ENCODE data around the gene ELAVL3. TPM values are rescaled to one million over a fixed set of nuclear protein-coding genes. Genes with fewer than 3 reads are reported as not detected.

Gene ELAVL3
- total RNA-seq, 1 experiment from 2014 or later: 1.4 TPM

GRCh38 chr19:11447347-11448262 is 33.2 kb downstream of the ELAVL3 start:
- ATAC-seq (no peak), DNase-seq (ENCODE audit: low spot score) (no peak)
- peaks cover 16% of the 10 kb centered on the region for H3K4me1 Mint-ChIP-seq
- no peak overlapping the region for H3K4me3 Mint-ChIP-seq
- H3K27ac Mint-ChIP-seq: no peak overlapping the region
- CTCF ChIA-PET: interaction anchor here (1.8 to 4.7 kb wide), 3 partner anchors 13 to 154 kb away, joined by 6 to 18 read pairs (median 13); partner anchors contain the start of genes ODAD3 and PRKCSH
- no peaks in the 10 kb centered on the region for H3K9me3 Mint-ChIP-seq
- POLR2A ChIA-PET: no interaction called here
- peaks cover 6% of the 10 kb centered on the region for H3K36me3 Mint-ChIP-seq
- H3K27me3 Mint-ChIP-seq (ENCODE audit: low read depth): no peaks in the 10 kb centered on the region; the same call in 1 of the 2 replicates
- no peak for TF ChIP-seq NFYB (CRISPR knock-in tag; conservative IDR thresholded peaks at IDR 0.05; ENCODE audit: low read depth)
- TF ChIP-seq NR1H2 (CRISPR knock-in tag; IDR thresholded peaks at IDR 0.05): no peak
- no peak for TF ChIP-seq NFATC4 (CRISPR knock-in tag; IDR thresholded peaks at IDR 0.05)
- no peak for TF ChIP-seq FOXJ3 (CRISPR knock-in tag; IDR thresholded peaks at IDR 0.05; ENCODE audit: borderline replicate concordance)
- TF ChIP-seq NFE2L1 (CRISPR knock-in tag; IDR thresholded peaks at IDR 0.05): no peak
- no peak for TF ChIP-seq FOXK1 (CRISPR knock-in tag; IDR thresholded peaks at IDR 0.05)
- no peak for TF ChIP-seq ARID4B (CRISPR knock-in tag; IDR thresholded peaks at IDR 0.05; ENCODE audit: borderline replicate concordance)
- TF ChIP-seq E2F4 (CRISPR knock-in tag; IDR thresholded peaks at IDR 0.05; ENCODE audit: borderline replicate concordance, low read depth): no peak
- no peak for TF ChIP-seq STAT6 (CRISPR knock-in tag; conservative IDR thresholded peaks at IDR 0.05; ENCODE audit: low read depth)
- no peak for TF ChIP-seq ATF3 (CRISPR knock-in tag; conservative IDR thresholded peaks at IDR 0.05)
- no peak for TF ChIP-seq TCF7 (CRISPR knock-in tag; IDR thresholded peaks at IDR 0.05; ENCODE audit: low read depth)
- TF ChIP-seq MAX (CRISPR knock-in tag; IDR thresholded peaks at IDR 0.05): no peak
- TF ChIP-seq USF2 (CRISPR knock-in tag; IDR thresholded peaks at IDR 0.05): no peak
- TF ChIP-seq PRDM15 (CRISPR knock-in tag; IDR thresholded peaks at IDR 0.05): no peak
- no peak for TF ChIP-seq SP1 (CRISPR knock-in tag; conservative IDR thresholded peaks at IDR 0.05)
- TF ChIP-seq CDX4 (CRISPR knock-in tag; IDR thresholded peaks at IDR 0.05; ENCODE audit: borderline replicate concordance): no peak
- TF ChIP-seq ATF6 (CRISPR knock-in tag; IDR thresholded peaks at IDR 0.05): no peak
- TF ChIP-seq ELF4 (CRISPR knock-in tag; IDR thresholded peaks at IDR 0.05; ENCODE audit: low read depth): no peak
- TF ChIP-seq MYBL2 (CRISPR knock-in tag; IDR thresholded peaks at IDR 0.05): no peak

All from WTC11 (cell line).